Measurements from ENCODE around the gene PTGIR. TPM values are rescaled to one million over a fixed set of nuclear protein-coding genes. Genes with fewer than 3 reads are reported as not detected.

Gene PTGIR
- polyA plus RNA-seq, 2 of the 4 experiments (the other 2 are of a cell fraction), result 0.06 TPM; not detected in 1

DNA sequence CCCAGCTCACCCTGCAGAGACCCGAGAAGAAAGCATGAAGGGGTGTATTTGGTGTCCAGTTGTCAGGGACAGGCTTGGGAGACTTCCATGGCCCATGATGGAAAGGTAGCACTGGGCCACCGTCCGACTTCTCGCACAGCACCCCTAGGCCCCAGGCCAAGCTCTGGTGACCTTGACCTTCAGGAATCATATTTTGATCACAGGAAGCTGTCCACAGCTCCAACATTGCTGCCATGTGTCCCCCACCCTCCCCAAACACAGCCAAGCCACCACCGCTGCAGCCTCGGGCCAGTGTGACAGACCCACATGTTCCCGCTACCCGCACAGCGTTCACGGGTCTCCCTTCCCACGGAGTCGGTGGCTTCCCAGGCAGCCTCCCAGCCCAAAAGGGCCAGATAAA lies 842 bp upstream of the PTGIR start:
- Histone ChIP-seq H3K9me3 (no peaks in the 10 kb centered on the region), H3K4me3 (no peak overlapping the region), H3K27ac (peak overlapping the region; percentile 48 to 66; a peak in 5 of 6 replicates), H3K4me2 (peak overlapping the region; percentile 54), H3K4me1 (peaks cover 12% of the 10 kb centered on the region)
- DNase-seq (ENCODE audit: low read depth in 1 of 2, low spot score in 1 of 2) (no peak), FAIRE-seq (no peak), ATAC-seq (peak in 1 of 2 experiments; percentile 13; a peak in 2 of 6 replicates)
- 91% methylated on average over 12 of the region's 12 CpGs for WGBS (ENCODE audit: missing lambda C conversion rate)
- TF ChIP-seq PBX3 (IDR thresholded peaks at IDR 0.05) (no peak), NPAS2 (CRISPR knock-in tag; IDR thresholded peaks at IDR 0.05; ENCODE audit: borderline replicate concordance) (no peak), ESRRA (IDR thresholded peaks at IDR 0.05; ENCODE audit: borderline replicate concordance, low read length) (no peak), CTCF (IDR thresholded peaks at IDR 0.05) (no peak), NFE2L2 (conservative IDR thresholded peaks at IDR 0.05; ENCODE audit: low read length) (no peak), CHD2 (IDR thresholded peaks at IDR 0.05; ENCODE audit: low read length, partially characterized antibody) (no peak), FOSL2 (IDR thresholded peaks at IDR 0.05) (no peak), FOSL2 (CRISPR knock-in tag; IDR thresholded peaks at IDR 0.05) (no peak)
- ChIA-PET POLR2A (no interaction called here), CTCF (interaction anchor here (0.7 to 28.7 kb wide), 6 partner anchors 11 to 128 kb away, joined by 3 to 737 read pairs (median 4); partner anchors contain the start of genes CALM3 and DACT3)

DNA sequence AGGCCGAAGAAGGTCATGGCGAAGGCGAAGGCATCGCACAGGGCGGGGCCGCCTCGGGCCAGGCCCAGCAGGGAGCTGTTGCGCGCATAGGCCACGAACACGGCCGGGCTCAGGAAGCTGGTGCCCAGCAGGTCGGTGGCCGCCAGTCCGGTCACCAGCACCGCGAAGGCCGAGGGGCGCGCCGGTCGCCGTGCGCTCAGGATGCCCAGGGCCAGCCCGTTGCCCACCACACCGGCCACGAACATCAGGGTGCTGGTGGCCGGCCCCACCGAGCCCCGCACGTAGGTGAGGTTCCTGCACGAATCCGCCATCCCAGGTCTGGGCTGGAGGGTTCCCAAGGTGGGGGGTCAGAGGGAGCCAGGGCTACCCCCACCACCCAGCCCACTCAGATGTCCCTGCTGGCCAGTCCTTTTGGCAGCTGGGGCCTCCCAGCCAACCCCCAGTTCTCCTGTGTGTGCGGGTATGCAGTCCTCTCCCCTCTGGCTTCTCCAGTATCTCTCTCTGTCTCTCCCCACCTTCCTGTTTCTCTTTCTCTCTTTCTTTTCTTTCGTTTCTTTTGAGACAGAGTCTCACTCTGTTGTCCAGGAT lies 880 bp downstream of the PTGIR start:
- peaks cover 12% of the 10 kb centered on the region for H3K4me1 ChIP-seq
- TF ChIP-seq HOXB13 (CRISPR knock-in tag; IDR thresholded peaks at IDR 0.05; ENCODE audit: low read depth) (no peak), ZSCAN20 (CRISPR knock-in tag; IDR thresholded peaks at IDR 0.05) (no peak), JUNB (IDR thresholded peaks at IDR 0.05) (no peak), FOSB (CRISPR knock-in tag; IDR thresholded peaks at IDR 0.05) (no peak), FOXS1 (CRISPR knock-in tag; IDR thresholded peaks at IDR 0.05) (no peak), TP53 (CRISPR knock-in tag; IDR thresholded peaks at IDR 0.05) (no peak), TFCP2L1 (CRISPR knock-in tag; IDR thresholded peaks at IDR 0.05) (no peak), NFE2L2 (conservative IDR thresholded peaks at IDR 0.05; ENCODE audit: low read length) (no peak), SREBF2 (IDR thresholded peaks at IDR 0.05) (no peak), KDM1A (IDR thresholded peaks at IDR 0.05; ENCODE audit: low read depth) (no peak), HOXA7 (CRISPR knock-in tag; IDR thresholded peaks at IDR 0.05) (no peak)
- TF ChIP-seq, protein P1, sequence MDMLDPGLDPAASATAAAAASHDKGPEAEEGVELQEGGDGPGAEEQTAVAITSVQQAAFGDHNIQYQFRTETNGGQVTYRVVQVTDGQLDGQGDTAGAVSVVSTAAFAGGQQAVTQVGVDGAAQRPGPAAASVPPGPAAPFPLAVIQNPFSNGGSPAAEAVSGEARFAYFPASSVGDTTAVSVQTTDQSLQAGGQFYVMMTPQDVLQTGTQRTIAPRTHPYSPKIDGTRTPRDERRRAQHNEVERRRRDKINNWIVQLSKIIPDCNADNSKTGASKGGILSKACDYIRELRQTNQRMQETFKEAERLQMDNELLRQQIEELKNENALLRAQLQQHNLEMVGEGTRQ (IDR thresholded peaks at IDR 0.05), result no peak
- TF ChIP-seq, protein P2, sequence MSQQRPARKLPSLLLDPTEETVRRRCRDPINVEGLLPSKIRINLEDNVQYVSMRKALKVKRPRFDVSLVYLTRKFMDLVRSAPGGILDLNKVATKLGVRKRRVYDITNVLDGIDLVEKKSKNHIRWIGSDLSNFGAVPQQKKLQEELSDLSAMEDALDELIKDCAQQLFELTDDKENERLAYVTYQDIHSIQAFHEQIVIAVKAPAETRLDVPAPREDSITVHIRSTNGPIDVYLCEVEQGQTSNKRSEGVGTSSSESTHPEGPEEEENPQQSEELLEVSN (IDR thresholded peaks at IDR 0.05; ENCODE audit: borderline replicate concordance, low read depth), result no peak
- ChIA-PET POLR2A (no interaction called here), CTCF (interaction anchor here (0.5 to 34.1 kb wide), 7 partner anchors 0 to 826 kb away, joined by 3 to 737 read pairs (median 5); partner anchors contain the start of genes CALM3, DACT3, GNG8 and PTGIR)
- no peak for DNase-seq (ENCODE audit: low read depth in 1 of 2, low spot score in 1 of 2)
- H3K27ac ChIP-seq, result no peak overlapping the region
- no peaks in the 10 kb centered on the region for H3K9me3 ChIP-seq
- no peak for ATAC-seq
- H3K4me3 ChIP-seq, result no peak overlapping the region
- WGBS (ENCODE audit: missing lambda C conversion rate), result 93% methylated on average over 32 of the region's 35 CpGs
- no peak for FAIRE-seq
- H3K4me2 ChIP-seq, result no peak overlapping the region

DNA sequence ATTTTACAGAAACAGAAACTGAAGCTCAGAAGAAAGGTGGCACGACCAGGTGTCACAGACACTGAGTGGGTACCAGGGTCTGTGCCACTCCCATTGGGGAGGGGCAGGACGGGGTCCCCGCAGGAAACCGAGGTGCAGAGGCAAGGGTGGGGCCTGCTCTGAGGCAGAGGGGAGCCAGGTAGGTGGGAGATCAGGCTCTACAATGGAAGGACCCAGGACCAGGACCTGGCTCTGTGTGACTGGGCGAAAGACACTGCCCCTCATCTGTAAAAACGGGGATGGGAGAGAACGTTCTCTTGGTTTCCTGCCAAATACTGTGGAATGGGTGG lies 2.8 kb downstream of the PTGIR start:
- ChIA-PET CTCF (interaction anchor here (1.4 to 34.1 kb wide), 5 partner anchors 2 to 127 kb away, joined by 4 to 737 read pairs (median 483); partner anchors contain the start of genes CALM3, DACT3, GNG8 and PTGIR), POLR2A (no interaction called here)
- WGBS (ENCODE audit: missing lambda C conversion rate), result 64% methylated on average over 7 of the region's 7 CpGs

More for the DNA sequence above, 2.8 kb downstream of the PTGIR start:
- no peak for FAIRE-seq
- no peak for ATAC-seq
- Histone ChIP-seq H3K4me2 (no peak overlapping the region), H3K4me1 (peaks cover 15% of the 10 kb centered on the region), H3K4me3 (no peak overlapping the region), H3K27ac (no peak overlapping the region), H3K9me3 (no peaks in the 10 kb centered on the region)
- no peak for TF ChIP-seq RAD21 (conservative IDR thresholded peaks at IDR 0.05 in 1 of 2, IDR thresholded peaks at IDR 0.05 in 1 of 2)
- no peak for DNase-seq (ENCODE audit: low read depth in 1 of 2, low spot score in 1 of 2)

All from A549 (cell line).